ENCODE results near the gene ASAP3.
"Not testable (repeated sequence)": the region's sequence is repeated elsewhere in the genome, so short reads cannot be mapped to it uniquely, and the experiment has no call there.

Gene ASAP3

GRCh38 chr1:23394684-23395083, 89.3 kb downstream of the ASAP3 start:
- DNase-seq (ENCODE audit: low read depth), result no peak

- DNase-seq (ENCODE audit: low read depth), result no peak
Observed at GRCh38 chr1:23394181-23394580, 89.8 kb downstream of the ASAP3 start.

- DNase-seq (ENCODE audit: low read depth), result no peak
Observed at GRCh38 chr1:23393706-23394105, 90.3 kb downstream of the ASAP3 start.

GRCh38 chr1:23392125-23392855, 91.7 kb downstream of the ASAP3 start:
- no peak for DNase-seq (ENCODE audit: low read depth)

GRCh38 chr1:23389837-23390321, 94.1 kb downstream of the ASAP3 start:
- no peak for DNase-seq (ENCODE audit: low read depth)

GRCh38 chr1:23387494-23387893, 96.5 kb downstream of the ASAP3 start:
- no peak for DNase-seq (ENCODE audit: low read depth)

- DNase-seq (ENCODE audit: low read depth), result no peak
Observed at GRCh38 chr1:23385119-23385621, 98.8 kb downstream of the ASAP3 start.

- DNase-seq (ENCODE audit: low read depth), result no peak
Observed at GRCh38 chr1:23384312-23385058, 99.5 kb downstream of the ASAP3 start.

GRCh38 chr1:23383577-23384311, 100.2 kb downstream of the ASAP3 start:
- DNase-seq (ENCODE audit: low read depth), result no peak

- DNase-seq (ENCODE audit: low read depth), result no peak
Observed at GRCh38 chr1:23381233-23381885, 102.6 kb downstream of the ASAP3 start.

- no peak for DNase-seq (ENCODE audit: low read depth)
Observed at GRCh38 chr1:23380719-23381118, 103.3 kb downstream of the ASAP3 start.

GRCh38 chr1:23380236-23380635, 103.7 kb downstream of the ASAP3 start:
- not testable (repeated sequence) for DNase-seq (ENCODE audit: low read depth)

Measured in stimulated activated CD8-positive, alpha-beta memory T cell treated with anti-CD3 and anti-CD28 coated beads, Interleukin-15, amount 100 ng/mL, for 1 hour (primary cell).